K562 (cell line): Measurements from ENCODE around the gene TMEM120B. TPM values are rescaled to one million over a fixed set of nuclear protein-coding genes. Genes with fewer than 3 reads are reported as not detected.
A peak's percentile ranks its signal among the peaks of the same experiment; 100 is the strongest.

Source experiments
- FIP1L1 ChIP-seq: fragments of 200-400 bp; formaldehyde crosslinking; IDR thresholded peaks from 2 replicates; pipeline ENCODE4 v1.6.1; 2018; ENCODE audit warnings: mild to moderate bottlenecking, low read depth, low read length; ENCODE audit not compliant: poor library complexity, severe bottlenecking
- GABPA ChIP-seq: fragments of 200-800 bp; sonication (Bioruptor generic); conservative IDR thresholded peaks from 2 replicates; pipeline ENCODE4 v1.6.1; 2016; ENCODE audit warnings: low read depth, missing genetic modification characterization, missing compliant biosample characterization
- MAZ ChIP-seq, 2 experiments: fragments of 450-650 bp in 1 of 2; sonication (generic) in 1 of 2; formaldehyde crosslinking; IDR thresholded peaks in 1 of 2; conservative IDR thresholded peaks in 1 of 2; 2 replicates each; pipeline versions ENCODE4 v1.4.0 to v1.5.0; 2020; ENCODE audit warnings: mild to moderate bottlenecking in 1 of 2, missing genetic modification reagents in 1 of 2
- PCBP2 ChIP-seq: fragments of 200-400 bp; formaldehyde crosslinking; IDR thresholded peaks from 2 replicates; pipeline ENCODE4 v1.6.1; 2018; ENCODE audit warnings: low read length, low read depth, mild to moderate bottlenecking, moderate library complexity; ENCODE audit not compliant: poor library complexity, severe bottlenecking
- POLR2A ChIP-seq: fragments of 450-650 bp; conservative IDR thresholded peaks from 2 replicates; pipeline ENCODE4 v1.6.1; 2016
- RNF2 ChIP-seq: sonication (generic); IDR thresholded peaks from 2 replicates; pipeline ENCODE4 v1.6.1; 2016
- SP2 ChIP-seq: IDR thresholded peaks from 2 replicates; pipeline ENCODE4 v1.6.1; 2011; ENCODE audit warnings: mild to moderate bottlenecking, low read depth, low read length, moderate library complexity; ENCODE audit not compliant: poor library complexity, severe bottlenecking; ENCODE audit errors: extremely low read depth
- SRF ChIP-seq, 2 experiments: fragments of 250-450, 450-650 bp in 1 of 2; sonication (Bioruptor Pico) in 1 of 2; sonication (generic) in 1 of 2; formaldehyde crosslinking; IDR thresholded peaks; 2 replicates each; pipeline versions ENCODE4 v1.5.0 to v1.5.1; 2020 to 2022; ENCODE audit warnings: mild to moderate bottlenecking in 1 of 2, missing genetic modification reagents in 1 of 2
- U2AF1 ChIP-seq: fragments of 200-400 bp; formaldehyde crosslinking; optimal IDR thresholded peaks from 2 replicates; pipeline ENCODE3; 2017; ENCODE audit warnings: mild to moderate bottlenecking, low read depth, low read length, moderate library complexity
- ZNF589 ChIP-seq: fragments of 200-800 bp; sonication (Bioruptor generic); IDR thresholded peaks from 2 replicates; pipeline ENCODE4 v1.6.1; 2016; ENCODE audit warnings: low read depth, missing genetic modification characterization, missing compliant biosample characterization
- polyA plus RNA-seq, 8 experiments: library from polyadenylated mRNA; depleted of rRNA in 4 of 8; stranded (reverse) in 5 of 8; unstranded in 3 of 8; fragments of >200 nt; fragmentation: Nextera tagmentation in 2 of 8; fragmentation: Illumina TruSeq in 1 of 8; extraction: Ambion mirVana in 2 of 8; extraction: Trizol in 1 of 8; gene quantifications; 2 replicates each; pipeline versions ENCODE4 v1.2.1 to v1.2.3, GENCODE V29; 2011 to 2014; ENCODE audit warnings: inconsistent platforms in 1 of 8, missing spikeins in 1 of 8
- total RNA-seq, 7 experiments: library from RNA; depleted of rRNA in 6 of 7; stranded (reverse); fragments of >200 nt in 6 of 7; fragmentation: Illumina TruSeq in 2 of 7; extraction: Trizol in 2 of 7; gene quantifications; 2 replicates each; pipeline versions ENCODE4 v1.2.1 to v1.2.3, GENCODE V29; 2011 to 2021; ENCODE audit warnings: low replicate concordance in 1 of 7
- TF ChIP-seq, protein P1 (sequence below), 2 experiments: fragments of 450-650 bp; formaldehyde crosslinking in 1 of 2; IDR thresholded peaks; 2 replicates each; pipeline versions ENCODE4 v1.4.0 to v1.6.1; 2014 to 2020; ENCODE audit warnings: mild to moderate bottlenecking in 2 of 2, borderline replicate concordance in 1 of 2, low read depth in 1 of 2
- TF ChIP-seq, protein P2 (sequence below): fragments of 250-450 bp; sonication (Bioruptor Pico); IDR thresholded peaks from 2 replicates; pipeline ENCODE4 v1.9.0; 2021; ENCODE audit warnings: mild to moderate bottlenecking, inconsistent platforms
- TF ChIP-seq, protein P3 (sequence below): IDR thresholded peaks from 2 replicates; pipeline ENCODE4 v1.6.1; 2011; ENCODE audit not compliant: insufficient read length; ENCODE audit errors: extremely low read depth

The TMEM120B gene
- total and polyA plus RNA-seq, 9 of the 15 experiments (the other 6 are each of a cell fraction or from before 2014, with no cell fraction given): 1.7 to 18.6 (median 7.4) TPM

DNA sequence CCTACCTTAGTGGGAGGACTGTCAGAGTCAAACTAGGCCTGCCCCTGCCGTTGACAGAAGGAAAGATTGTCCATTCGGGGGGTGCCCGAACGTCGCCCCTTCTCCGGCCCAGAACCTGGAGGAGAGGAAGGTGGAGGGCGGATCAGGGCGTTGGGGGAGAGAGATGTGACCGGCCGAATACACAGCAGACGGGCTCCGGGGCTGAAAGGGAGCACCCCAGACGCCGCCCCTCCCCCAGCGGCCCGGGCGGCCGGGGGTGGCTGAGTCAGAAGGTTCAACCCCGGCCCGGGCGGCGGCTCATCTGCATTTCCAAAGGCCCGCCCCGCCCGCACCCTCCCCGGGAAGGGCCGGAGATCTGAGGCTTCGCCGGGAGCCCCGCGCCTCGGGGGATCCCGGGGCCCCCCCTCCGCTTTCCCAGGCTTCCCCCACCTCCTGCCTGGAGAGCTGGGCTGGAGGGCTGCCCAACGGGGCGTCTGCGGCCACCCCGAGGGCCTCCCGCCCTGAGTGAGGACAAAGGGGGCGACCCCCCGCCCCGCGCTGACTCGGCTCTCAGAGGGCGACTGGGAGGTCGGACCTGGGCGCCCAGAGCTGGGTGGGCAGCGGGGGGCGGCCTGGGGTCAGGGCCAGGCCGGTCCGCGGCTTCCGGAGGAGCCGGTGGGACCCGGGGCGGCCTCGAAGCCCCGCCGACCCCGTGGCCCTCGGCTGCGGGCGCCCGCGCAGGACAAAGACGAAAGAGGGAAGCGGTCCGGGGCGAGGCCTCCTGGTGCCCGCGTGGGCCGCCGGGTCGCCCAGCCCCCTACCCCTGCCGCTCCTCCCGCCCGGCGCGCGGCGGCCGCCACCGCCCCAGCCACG is 87.5 kb downstream of the TMEM120B start (continued):
- TF ChIP-seq, protein P1, sequence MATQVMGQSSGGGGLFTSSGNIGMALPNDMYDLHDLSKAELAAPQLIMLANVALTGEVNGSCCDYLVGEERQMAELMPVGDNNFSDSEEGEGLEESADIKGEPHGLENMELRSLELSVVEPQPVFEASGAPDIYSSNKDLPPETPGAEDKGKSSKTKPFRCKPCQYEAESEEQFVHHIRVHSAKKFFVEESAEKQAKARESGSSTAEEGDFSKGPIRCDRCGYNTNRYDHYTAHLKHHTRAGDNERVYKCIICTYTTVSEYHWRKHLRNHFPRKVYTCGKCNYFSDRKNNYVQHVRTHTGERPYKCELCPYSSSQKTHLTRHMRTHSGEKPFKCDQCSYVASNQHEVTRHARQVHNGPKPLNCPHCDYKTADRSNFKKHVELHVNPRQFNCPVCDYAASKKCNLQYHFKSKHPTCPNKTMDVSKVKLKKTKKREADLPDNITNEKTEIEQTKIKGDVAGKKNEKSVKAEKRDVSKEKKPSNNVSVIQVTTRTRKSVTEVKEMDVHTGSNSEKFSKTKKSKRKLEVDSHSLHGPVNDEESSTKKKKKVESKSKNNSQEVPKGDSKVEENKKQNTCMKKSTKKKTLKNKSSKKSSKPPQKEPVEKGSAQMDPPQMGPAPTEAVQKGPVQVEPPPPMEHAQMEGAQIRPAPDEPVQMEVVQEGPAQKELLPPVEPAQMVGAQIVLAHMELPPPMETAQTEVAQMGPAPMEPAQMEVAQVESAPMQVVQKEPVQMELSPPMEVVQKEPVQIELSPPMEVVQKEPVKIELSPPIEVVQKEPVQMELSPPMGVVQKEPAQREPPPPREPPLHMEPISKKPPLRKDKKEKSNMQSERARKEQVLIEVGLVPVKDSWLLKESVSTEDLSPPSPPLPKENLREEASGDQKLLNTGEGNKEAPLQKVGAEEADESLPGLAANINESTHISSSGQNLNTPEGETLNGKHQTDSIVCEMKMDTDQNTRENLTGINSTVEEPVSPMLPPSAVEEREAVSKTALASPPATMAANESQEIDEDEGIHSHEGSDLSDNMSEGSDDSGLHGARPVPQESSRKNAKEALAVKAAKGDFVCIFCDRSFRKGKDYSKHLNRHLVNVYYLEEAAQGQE (IDR thresholded peaks at IDR 0.05; ENCODE audit: borderline replicate concordance): no peak
- TF ChIP-seq, protein P1 (CRISPR knock-in tag; IDR thresholded peaks at IDR 0.05; ENCODE audit: low read depth): 0 out of 2 replicates have a peak, but pooled peaks have one; percentile 20
- TF ChIP-seq POLR2A: peak; percentile 69
- TF ChIP-seq U2AF1: peak; percentile 72
- peak; percentile 65; the same call in 1 of the 2 replicates for TF ChIP-seq RNF2
- no peak for TF ChIP-seq SP2
- TF ChIP-seq, protein P2, sequence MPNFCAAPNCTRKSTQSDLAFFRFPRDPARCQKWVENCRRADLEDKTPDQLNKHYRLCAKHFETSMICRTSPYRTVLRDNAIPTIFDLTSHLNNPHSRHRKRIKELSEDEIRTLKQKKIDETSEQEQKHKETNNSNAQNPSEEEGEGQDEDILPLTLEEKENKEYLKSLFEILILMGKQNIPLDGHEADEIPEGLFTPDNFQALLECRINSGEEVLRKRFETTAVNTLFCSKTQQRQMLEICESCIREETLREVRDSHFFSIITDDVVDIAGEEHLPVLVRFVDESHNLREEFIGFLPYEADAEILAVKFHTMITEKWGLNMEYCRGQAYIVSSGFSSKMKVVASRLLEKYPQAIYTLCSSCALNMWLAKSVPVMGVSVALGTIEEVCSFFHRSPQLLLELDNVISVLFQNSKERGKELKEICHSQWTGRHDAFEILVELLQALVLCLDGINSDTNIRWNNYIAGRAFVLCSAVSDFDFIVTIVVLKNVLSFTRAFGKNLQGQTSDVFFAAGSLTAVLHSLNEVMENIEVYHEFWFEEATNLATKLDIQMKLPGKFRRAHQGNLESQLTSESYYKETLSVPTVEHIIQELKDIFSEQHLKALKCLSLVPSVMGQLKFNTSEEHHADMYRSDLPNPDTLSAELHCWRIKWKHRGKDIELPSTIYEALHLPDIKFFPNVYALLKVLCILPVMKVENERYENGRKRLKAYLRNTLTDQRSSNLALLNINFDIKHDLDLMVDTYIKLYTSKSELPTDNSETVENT (CRISPR knock-in tag): no peak
- TF ChIP-seq GABPA: no peak
- 0 out of 4 replicates have a peak, but pooled peaks of 1 of the 2 experiments have one; percentile 37 for TF ChIP-seq SRF (CRISPR knock-in tag; IDR thresholded peaks at IDR 0.05)
- peak; percentile 91 for TF ChIP-seq FIP1L1
- TF ChIP-seq MAZ (CRISPR knock-in tag; conservative IDR thresholded peaks at IDR 0.05 in 1 of 2, IDR thresholded peaks at IDR 0.05 in 1 of 2): peak; percentile 91 to 94
- peak; percentile 37 for TF ChIP-seq PCBP2
- peak; percentile 53 for TF ChIP-seq ZNF589 (CRISPR knock-in tag)
- TF ChIP-seq, protein P3, sequence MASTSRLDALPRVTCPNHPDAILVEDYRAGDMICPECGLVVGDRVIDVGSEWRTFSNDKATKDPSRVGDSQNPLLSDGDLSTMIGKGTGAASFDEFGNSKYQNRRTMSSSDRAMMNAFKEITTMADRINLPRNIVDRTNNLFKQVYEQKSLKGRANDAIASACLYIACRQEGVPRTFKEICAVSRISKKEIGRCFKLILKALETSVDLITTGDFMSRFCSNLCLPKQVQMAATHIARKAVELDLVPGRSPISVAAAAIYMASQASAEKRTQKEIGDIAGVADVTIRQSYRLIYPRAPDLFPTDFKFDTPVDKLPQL: no peak
